Left ventricle myocardium inferior (tissue), 1 donor: ENCODE results near the gene SARM1. TPM values are rescaled to one million over a fixed set of nuclear protein-coding genes. Genes with fewer than 3 reads are reported as not detected.

Source experiments
- DNase-seq: peaks from one replicate; pipeline ENCODE4 v3.0.0-alpha.2; 2020
- H3K27ac ChIP-seq: fragments of 200-600 bp; replicated peaks from 2 replicates; pipeline ENCODE4 v1.8.0; 2021
- H3K27me3 ChIP-seq: fragments of 200-600 bp; 2 replicates; pipeline ENCODE4 v1.8.0; 2021; ENCODE audit warnings: low read depth
- H3K36me3 ChIP-seq: fragments of 200-600 bp; 2 replicates; pipeline ENCODE4 v1.8.0; 2021
- H3K4me1 ChIP-seq: fragments of 200-600 bp; 2 replicates; pipeline ENCODE4 v1.8.0; 2021
- H3K4me3 ChIP-seq: fragments of 200-600 bp; 2 replicates; pipeline ENCODE4 v1.8.0; 2021; ENCODE audit warnings: mild to moderate bottlenecking, moderate library complexity
- H3K9me3 ChIP-seq: fragments of 200-600 bp; replicated peaks from 2 replicates; pipeline ENCODE4 v1.8.0; 2021
- CTCF ChIP-seq: fragments of 200-600 bp; IDR thresholded peaks from 2 replicates; pipeline ENCODE4 v1.8.0; 2021; ENCODE audit warnings: antibody characterized with exemption, mild to moderate bottlenecking, borderline replicate concordance
- intact Hi-C: fragments of 100-400 bp; cut with micrococcal nuclease; formaldehyde crosslinking; loops from one replicate; pipeline ENCODE4 v1.11.0; 2022
- total RNA-seq: library from RNA; stranded (reverse); fragmentation: NEBNext Ultra II Directional; extraction: Animal tissue kit (Norgen Biotek cat#: 25700); gene quantifications from one replicate; pipeline ENCODE4 v1.2.1, GENCODE V29; 2021
- donor health status: DM: no; HTN: yes; CAD: no; lungs with severe emphysema.

SARM1 gene
- total RNA-seq, 1 donor from 2014 or later, result 5.1 TPM

- no peaks in the 10 kb centered on the region for H3K27me3 ChIP-seq
- peaks cover 98% of the 10 kb centered on the region for H3K36me3 ChIP-seq
- H3K4me3 ChIP-seq, result no peak overlapping the region
- TF ChIP-seq CTCF, result peak; percentile 55
- intact Hi-C loops, result no loop called here
- peaks cover 70% of the 10 kb centered on the region for H3K4me1 ChIP-seq
- peak overlapping the region; percentile 44 for H3K27ac ChIP-seq
- DNase-seq, result no peak
- H3K9me3 ChIP-seq, result no peaks in the 10 kb centered on the region
These were observed 24.7 kb upstream of the SARM1 start for GRCh38 chr17:28346746-28347246.

GRCh38 chr17:28347261-28347891 lies 24.1 kb upstream of the SARM1 start:
- intact Hi-C loops, result no loop called here
- H3K27ac ChIP-seq, result peak overlapping the region; percentile 44
- H3K36me3 ChIP-seq, result peaks cover 98% of the 10 kb centered on the region
- H3K4me3 ChIP-seq, result no peak overlapping the region
- TF ChIP-seq CTCF, result no peak
- H3K9me3 ChIP-seq, result no peaks in the 10 kb centered on the region
- peaks cover 71% of the 10 kb centered on the region for H3K4me1 ChIP-seq
- DNase-seq, result no peak
- H3K27me3 ChIP-seq, result no peaks in the 10 kb centered on the region

- peaks cover 98% of the 10 kb centered on the region for H3K36me3 ChIP-seq
- no peak overlapping the region for H3K27ac ChIP-seq
- H3K4me3 ChIP-seq, result no peak overlapping the region
- no peaks in the 10 kb centered on the region for H3K9me3 ChIP-seq
- intact Hi-C loops, result no loop called here
- H3K27me3 ChIP-seq, result no peaks in the 10 kb centered on the region
- TF ChIP-seq CTCF, result no peak
- DNase-seq, result no peak
- H3K4me1 ChIP-seq, result peaks cover 62% of the 10 kb centered on the region
These were observed 22.5 kb upstream of the SARM1 start for GRCh38 chr17:28348979-28349378.

GRCh38 chr17:28350271-28350670 lies 21.2 kb upstream of the SARM1 start:
- H3K36me3 ChIP-seq, result peaks cover 98% of the 10 kb centered on the region
- no peak overlapping the region for H3K4me3 ChIP-seq
- intact Hi-C loops, result no loop called here
- no peak for DNase-seq
- no peaks in the 10 kb centered on the region for H3K27me3 ChIP-seq
- TF ChIP-seq CTCF, result no peak
- H3K9me3 ChIP-seq, result no peaks in the 10 kb centered on the region
- H3K4me1 ChIP-seq, result peaks cover 60% of the 10 kb centered on the region
- no peak overlapping the region for H3K27ac ChIP-seq

- Histone ChIP-seq H3K4me3 (peak within 1 kb of the TSS; percentile 96), H3K27ac (peak within 1 kb of the TSS; percentile 95), H3K4me1 (peaks cover 45% of the 10 kb centered on the region), H3K27me3 (no peaks in the 10 kb centered on the region), H3K36me3 (peaks cover 67% of the 10 kb centered on the region), H3K9me3 (no peaks in the 10 kb centered on the region)
- TF ChIP-seq CTCF, result no peak
- intact Hi-C loops, result no loop called here
- peak; percentile 95 for DNase-seq
These were observed 14.2 kb upstream of the SARM1 start, which contains the start of gene POLDIP2 for GRCh38 chr17:28357061-28357900. TSS of gene POLDIP2 (minus strand) at chr17:28357527. CDS start at chr17:28357448, 79 bp downstream.
